ENCODE results near the gene LRP1.

The LRP1 gene

GRCh38 chr12:57239587-57240065, 111.3 kb downstream of the LRP1 start:
- H3K4me3 ChIP-seq (ENCODE audit: low read depth, low read length): peak overlapping the region; percentile 62

GRCh38 chr12:57240066-57240921, 112.0 kb downstream of the LRP1 start:
- H3K4me3 ChIP-seq (ENCODE audit: low read depth, low read length): peak overlapping the region; percentile 62
- TF ChIP-seq CTCF (IDR thresholded peaks at IDR 0.05; ENCODE audit: borderline replicate concordance, insufficient read depth, low read depth, low read length): no peak

More at GRCh38 chr12:57239587-57240065, 111.3 kb downstream of the LRP1 start:
- TF ChIP-seq CTCF (IDR thresholded peaks at IDR 0.05; ENCODE audit: borderline replicate concordance, insufficient read depth, low read depth, low read length): no peak

- TF ChIP-seq CTCF (IDR thresholded peaks at IDR 0.05; ENCODE audit: borderline replicate concordance, insufficient read depth, low read depth, low read length): no peak
- H3K4me3 ChIP-seq (ENCODE audit: low read depth, low read length): peak overlapping the region; percentile 62
These were observed 112.7 kb downstream of the LRP1 start for GRCh38 chr12:57240926-57241401.

- H3K4me3 ChIP-seq (ENCODE audit: low read depth, low read length): no peak overlapping the region
- TF ChIP-seq CTCF (IDR thresholded peaks at IDR 0.05; ENCODE audit: borderline replicate concordance, insufficient read depth, low read depth, low read length): no peak
These were observed 113.4 kb downstream of the LRP1 start for GRCh38 chr12:57241402-57242310.

- no peak for TF ChIP-seq CTCF (IDR thresholded peaks at IDR 0.05; ENCODE audit: borderline replicate concordance, insufficient read depth, low read depth, low read length)
- H3K4me3 ChIP-seq (ENCODE audit: low read depth, low read length): no peak overlapping the region
These were observed 114.0 kb downstream of the LRP1 start for GRCh38 chr12:57242329-57242690.

GRCh38 chr12:57242691-57243454, 114.6 kb downstream of the LRP1 start:
- peak; percentile 82 for TF ChIP-seq CTCF (IDR thresholded peaks at IDR 0.05; ENCODE audit: borderline replicate concordance, insufficient read depth, low read depth, low read length)

More at GRCh38 chr12:57242691-57243454, 114.6 kb downstream of the LRP1 start:
- H3K4me3 ChIP-seq (ENCODE audit: low read depth, low read length): peak overlapping the region; percentile 12

All from GM12875 (cell line).